ENCODE measurements around the gene PC. TPM values are rescaled to one million over a fixed set of nuclear protein-coding genes. Genes with fewer than 3 reads are reported as not detected.

PC gene
- total RNA-seq, 1 donor from 2014 or later: 4.7 TPM

DNA sequence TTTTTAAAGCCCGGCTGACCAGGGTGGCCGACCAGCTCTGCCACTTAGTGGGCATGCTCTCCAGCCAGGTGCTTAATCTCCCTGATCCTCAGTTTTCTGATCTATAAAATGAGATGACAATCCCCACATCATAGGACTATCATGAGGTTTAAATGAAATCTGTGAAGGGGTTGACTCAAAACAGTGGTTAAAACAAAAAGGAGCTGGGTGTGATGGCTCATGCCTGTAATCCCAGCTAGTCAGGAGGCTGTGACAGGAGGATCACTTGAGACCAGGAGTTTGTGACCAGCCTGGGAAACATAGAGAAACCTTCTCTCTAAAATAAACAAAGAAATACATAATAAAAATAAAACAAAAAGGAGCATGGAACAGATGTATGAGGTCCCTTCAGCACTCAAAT, 13.3 kb upstream of the PC start:
- no peak for TF ChIP-seq CTCF (conservative IDR thresholded peaks at IDR 0.05; ENCODE audit: low read depth, low read length)
- no peak for DNase-seq (ENCODE audit: low read depth)
- no peak overlapping the region for H3K4me3 ChIP-seq (ENCODE audit: low read depth, low read length)

GRCh38 chr11:66970807-66971442, 12.7 kb upstream of the PC start:
- DNase-seq (ENCODE audit: low read depth): peak; percentile 99
- TF ChIP-seq CTCF (conservative IDR thresholded peaks at IDR 0.05; ENCODE audit: low read depth, low read length): no peak
- no peak overlapping the region for H3K4me3 ChIP-seq (ENCODE audit: low read depth, low read length)

GRCh38 chr11:66970371-66970806, 12.2 kb upstream of the PC start:
- no peak for DNase-seq (ENCODE audit: low read depth)
- TF ChIP-seq CTCF (conservative IDR thresholded peaks at IDR 0.05; ENCODE audit: low read depth, low read length): no peak
- H3K4me3 ChIP-seq (ENCODE audit: low read depth, low read length): no peak overlapping the region

GRCh38 chr11:66969584-66970225, 11.5 kb upstream of the PC start:
- DNase-seq (ENCODE audit: low read depth): no peak
- no peak overlapping the region for H3K4me3 ChIP-seq (ENCODE audit: low read depth, low read length)
- no peak for TF ChIP-seq CTCF (conservative IDR thresholded peaks at IDR 0.05; ENCODE audit: low read depth, low read length)

GRCh38 chr11:66967670-66968425, 9.7 kb upstream of the PC start:
- DNase-seq (ENCODE audit: low read depth): no peak
- no peak for TF ChIP-seq CTCF (conservative IDR thresholded peaks at IDR 0.05; ENCODE audit: low read depth, low read length)
- no peak overlapping the region for H3K4me3 ChIP-seq (ENCODE audit: low read depth, low read length)

GRCh38 chr11:66966351-66966750, 8.2 kb upstream of the PC start:
- no peak for DNase-seq (ENCODE audit: low read depth)
- H3K4me3 ChIP-seq (ENCODE audit: low read depth, low read length): no peak overlapping the region
- TF ChIP-seq CTCF (conservative IDR thresholded peaks at IDR 0.05; ENCODE audit: low read depth, low read length): no peak

Measured in epithelial cell of proximal tubule (primary cell).